ENCODE results near the gene NRXN3. TPM values are rescaled to one million over a fixed set of nuclear protein-coding genes. Genes with fewer than 3 reads are reported as not detected.

Gene NRXN3
- total and polyA plus RNA-seq, 2 of the 13 experiments (the other 11 are each of a cell fraction or from before 2014, with no cell fraction given): 0.03 TPM; not detected in 1

- H3K4me3 ChIP-seq (replicated peaks in 1 of 3; ENCODE audit: insufficient read depth in 1 of 3, low read depth in 2 of 3, low read length in 3 of 3): no peak overlapping the region
- H3K36me3 ChIP-seq (replicated peaks in 1 of 2; ENCODE audit: control insufficient read depth in 1 of 2, insufficient read depth in 2 of 2, low read length in 2 of 2): no peaks in the 10 kb centered on the region
- ChIA-PET CTCF (ENCODE audit: low intra/inter-chr PET ratio, low total read pairs) (no interaction called here), POLR2A (no interaction called here)
- FAIRE-seq (no peak), ATAC-seq (no peak), DNase-seq (ENCODE audit: low spot score) (no peak)
- intact Hi-C loops (cut with micrococcal nuclease; ENCODE audit: unreplicated experiment): no loop called here
- no peaks in the 10 kb centered on the region for H3K79me2 ChIP-seq (ENCODE audit: insufficient read depth, low read length)
- BruUV-seq (replicated peaks): no TSS peak
- H2AFZ ChIP-seq (ENCODE audit: low read length): no peak overlapping the region
- no peaks in the 10 kb centered on the region for H3K27me3 ChIP-seq (ENCODE audit: control insufficient read depth in 1 of 2, insufficient read depth in 2 of 2, low read length in 2 of 2)
- no peaks in the 10 kb centered on the region for H3K9me3 ChIP-seq (ENCODE audit: low read length)
- no peaks in the 10 kb centered on the region for H3K4me1 ChIP-seq (ENCODE audit: insufficient read depth, low read length)
- TF ChIP-seq ZNF282 (IDR thresholded peaks at IDR 0.05; ENCODE audit: partially characterized antibody) (no peak), HNRNPL (IDR thresholded peaks at IDR 0.05; ENCODE audit: low read depth, low read length) (no peak), MTA3 (CRISPR knock-in tag; IDR thresholded peaks at IDR 0.05) (no peak), HMG20A (CRISPR knock-in tag; IDR thresholded peaks at IDR 0.05; ENCODE audit: borderline replicate concordance) (no peak), ZFP62 (CRISPR knock-in tag; IDR thresholded peaks at IDR 0.05) (no peak), ZNF496 (CRISPR knock-in tag; IDR thresholded peaks at IDR 0.05; ENCODE audit: insufficient replicate concordance) (no peak), KLF13 (CRISPR knock-in tag; IDR thresholded peaks at IDR 0.05) (no peak), ZNF75D (CRISPR knock-in tag; IDR thresholded peaks at IDR 0.05; ENCODE audit: borderline replicate concordance) (no peak), SOX6 (IDR thresholded peaks at IDR 0.05) (no peak), SOX6 (CRISPR knock-in tag; IDR thresholded peaks at IDR 0.05) (no peak), JUND (CRISPR knock-in tag; IDR thresholded peaks at IDR 0.05) (no peak), SALL2 (CRISPR knock-in tag; IDR thresholded peaks at IDR 0.05) (no peak), ZNF678 (CRISPR knock-in tag; IDR thresholded peaks at IDR 0.05) (no peak), ATF1 (CRISPR knock-in tag; IDR thresholded peaks at IDR 0.05) (no peak), DMAP1 (CRISPR knock-in tag; IDR thresholded peaks at IDR 0.05) (no peak)
- no peak overlapping the region for H3K9ac ChIP-seq (ENCODE audit: insufficient read depth, low read depth, low read length)
- in situ Hi-C loops (cut with HindIII; ENCODE audit: extremely low pct_ligation_motif_present, low pct_unique_long_range_greater_than_20kb): no loop called here
- H4K20me1 ChIP-seq (ENCODE audit: insufficient read depth, low read length): no peaks in the 10 kb centered on the region
- H3K27ac ChIP-seq (ENCODE audit: extremely low read length, insufficient read depth, low read length): no peak overlapping the region
- H3K4me2 ChIP-seq (ENCODE audit: low read depth, low read length): no peak overlapping the region
- 2% methylated on average over 2 of the region's 2 CpGs for WGBS (ENCODE audit: low lambda C conversion rate)
Observed at GRCh38 chr14:78921856-78922255, 751.7 kb downstream of the NRXN3 start.

All from HepG2 (cell line).